Adrenal gland (tissue), 5 donors: ENCODE results near the gene SLC2A9.

Source experiments
- CTCF ChIP-seq, 6 experiments: fragments of 450-650 bp in 4 of 6; fragments of 200-600 bp in 2 of 6; sonication (generic) in 1 of 6; IDR thresholded peaks; 1 replicate in 5 of 6; 2 replicates in 1 of 6; pipeline versions ENCODE4 v1.5.1 to v1.8.0; 2016 to 2021; ENCODE audit warnings: antibody characterized with exemption in 6 of 6, mild to moderate bottlenecking in 2 of 6, moderate library complexity in 1 of 6
- POLR2A ChIP-seq, 2 donors: fragments of 450-650 bp; IDR thresholded peaks; one replicate each; pipeline ENCODE4 v1.6.1; 2017; ENCODE audit warnings: antibody characterized with exemption in 2 of 2, mild to moderate bottlenecking in 2 of 2, moderate library complexity in 1 of 2
- donor health status: DM: no; HTN: no; CAD: no.

- TF ChIP-seq POLR2A (IDR thresholded peaks at IDR 0.05) (no peak), CTCF (IDR thresholded peaks at IDR 0.05) (no peak)
Measured at GRCh38 chr4:9952415-9952950, 68.8 kb downstream of the SLC2A9 start.
